ENCODE results near the gene TXNL1.

- no peak for TF ChIP-seq ZNF414 (CRISPR knock-in tag; IDR thresholded peaks at IDR 0.05)
- TF ChIP-seq, protein P1, sequence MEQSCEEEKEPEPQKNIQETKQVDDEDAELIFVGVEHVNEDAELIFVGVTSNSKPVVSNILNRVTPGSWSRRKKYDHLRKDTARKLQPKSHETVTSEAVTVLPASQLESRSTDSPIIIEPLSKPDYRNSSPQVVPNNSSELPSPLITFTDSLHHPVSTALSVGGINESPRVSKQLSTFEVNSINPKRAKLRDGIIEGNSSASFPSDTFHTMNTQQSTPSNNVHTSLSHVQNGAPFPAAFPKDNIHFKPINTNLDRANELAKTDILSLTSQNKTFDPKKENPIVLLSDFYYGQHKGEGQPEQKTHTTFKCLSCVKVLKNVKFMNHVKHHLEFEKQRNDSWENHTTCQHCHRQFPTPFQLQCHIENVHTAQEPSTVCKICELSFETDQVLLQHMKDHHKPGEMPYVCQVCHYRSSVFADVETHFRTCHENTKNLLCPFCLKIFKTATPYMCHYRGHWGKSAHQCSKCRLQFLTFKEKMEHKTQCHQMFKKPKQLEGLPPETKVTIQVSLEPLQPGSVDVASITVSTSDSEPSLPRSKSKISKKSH (CRISPR knock-in tag; IDR thresholded peaks at IDR 0.05; ENCODE audit: borderline replicate concordance) = no peak
Observed at GRCh38 chr18:56662902-56663301, 24.5 kb upstream of the TXNL1 start.

Data from HepG2 (cell line).